HUDEP-2 (cell line): ENCODE data around the gene KIFC3.
A peak's percentile ranks its signal among the peaks of the same experiment; 100 is the strongest.
"Not testable (repeated sequence)": the region's sequence is repeated elsewhere in the genome, so short reads cannot be mapped to it uniquely, and the experiment has no call there.

ENCODE experiments used
- DNase-seq, 76 experiments: peaks; one replicate each; lab custom pipeline; 2025; ENCODE audit not compliant: unreplicated experiment in 76 of 76; lab: John Stamatoyannopoulos, UW

KIFC3 gene

GRCh38 chr16:57791195-57791892 lies 10.9 kb downstream of the KIFC3 start:
- DNase-seq: no peak

DNA sequence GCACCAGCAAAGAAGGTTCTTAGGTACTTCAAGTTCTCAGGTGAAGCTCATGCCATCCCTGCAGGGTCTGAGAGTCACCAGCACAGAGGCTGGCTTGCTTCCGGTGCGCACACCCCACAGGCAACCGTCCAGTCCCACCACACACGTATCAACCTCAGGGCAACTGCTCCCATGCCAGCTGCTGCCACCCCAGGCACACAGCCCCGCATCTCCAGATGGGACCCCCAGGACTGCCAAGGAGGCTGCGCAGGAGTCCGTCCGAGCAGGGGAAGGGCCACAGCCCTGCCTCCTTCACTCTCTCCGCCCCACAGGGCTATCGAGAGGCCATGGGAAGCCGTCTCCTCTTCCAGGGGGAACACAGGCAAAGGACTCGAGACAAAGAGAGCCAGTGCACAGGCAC lies 13.3 kb downstream of the KIFC3 start:
- DNase-seq: no peak

DNA sequence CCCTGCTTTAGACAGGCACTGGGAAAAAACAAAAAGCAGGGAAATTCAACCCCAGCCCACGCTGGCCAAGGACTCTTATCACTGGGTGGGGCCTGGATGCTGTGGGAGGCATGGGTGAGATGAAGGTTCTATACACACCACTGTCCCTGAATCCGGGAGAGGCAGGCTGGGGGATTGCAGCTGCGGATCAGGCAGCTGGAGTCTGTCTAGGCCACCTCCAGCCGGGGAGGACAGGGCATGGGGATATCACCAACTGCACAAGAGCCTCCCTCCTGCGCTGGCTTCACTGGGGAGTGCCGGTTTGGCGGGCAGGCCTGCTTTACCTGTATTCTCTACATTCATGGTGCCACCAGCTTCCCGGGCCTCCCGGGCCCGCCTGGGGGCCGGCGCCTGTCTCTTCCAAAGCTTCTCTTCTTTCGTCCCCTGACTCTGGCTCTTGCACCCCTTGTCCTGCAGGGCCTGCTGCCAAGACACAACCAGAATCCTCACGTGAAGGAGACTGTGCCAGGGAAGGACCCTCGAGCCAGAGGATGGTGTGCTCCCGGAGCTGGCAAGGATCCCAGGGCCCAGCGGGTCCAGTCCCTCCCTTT lies 13.9 kb downstream of the KIFC3 start:
- no peak for DNase-seq

DNA sequence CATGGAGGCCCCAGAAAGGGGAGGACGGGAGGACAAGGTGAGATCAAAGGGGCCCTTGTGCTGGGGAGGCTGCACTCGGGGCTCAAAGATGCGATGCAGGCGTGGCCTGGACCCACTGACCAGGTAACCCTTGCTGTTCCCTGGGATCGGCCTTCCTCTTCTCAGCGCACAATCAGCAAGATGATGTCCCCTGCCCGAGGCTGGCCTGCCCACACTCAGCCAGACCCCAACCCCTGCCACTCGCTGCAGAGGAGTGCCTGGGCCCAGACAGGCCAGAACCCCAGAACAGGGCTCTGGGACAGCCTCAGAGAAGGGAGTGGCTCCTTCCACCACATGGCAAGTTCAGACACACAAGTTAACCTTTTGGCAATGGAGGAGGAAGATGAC lies 14.8 kb downstream of the KIFC3 start:
- no peak for DNase-seq

DNA sequence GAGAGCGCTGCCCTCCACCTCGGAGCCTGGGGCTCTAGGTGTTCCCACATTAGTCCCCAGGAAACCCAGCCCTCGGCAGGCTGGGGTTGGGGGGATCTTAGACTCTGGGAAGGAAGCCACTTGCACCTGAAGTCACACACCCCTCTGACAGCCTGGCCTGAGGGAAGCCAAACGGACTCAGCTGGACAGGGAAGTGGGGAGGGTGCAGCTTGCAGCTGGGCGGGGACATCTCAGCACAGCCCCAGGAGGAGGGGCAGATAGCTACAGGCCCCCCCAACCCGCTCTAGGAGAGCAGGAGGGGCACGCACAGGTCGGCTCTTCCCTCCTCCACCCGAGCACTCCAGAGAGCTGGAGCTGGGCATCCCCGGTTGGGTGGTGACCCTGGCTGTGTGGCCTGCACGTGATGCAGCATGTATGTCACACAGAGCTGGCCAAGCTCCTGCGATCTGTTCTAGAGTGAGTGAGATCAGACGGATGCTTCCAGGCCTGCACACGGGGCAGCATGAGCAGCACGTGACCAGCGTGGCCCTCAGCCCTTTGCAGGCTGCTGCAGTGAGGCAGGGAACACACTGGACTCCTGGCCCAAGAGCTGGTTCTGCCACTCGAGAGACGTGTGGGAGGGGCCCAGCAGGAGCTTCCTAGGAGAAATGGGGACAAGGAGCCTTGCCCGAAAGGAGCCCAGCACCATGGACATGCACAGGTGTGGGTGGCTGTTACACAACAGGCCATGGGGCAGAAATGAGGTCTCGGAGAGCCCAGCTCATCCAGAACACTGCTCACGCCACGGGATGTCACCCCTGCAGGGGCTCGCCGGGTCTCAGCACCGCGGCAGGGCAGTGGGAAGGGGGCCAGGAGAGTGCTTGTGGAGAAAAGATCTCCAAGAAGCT lies 15.4 kb downstream of the KIFC3 start:
- no peak for DNase-seq

DNA sequence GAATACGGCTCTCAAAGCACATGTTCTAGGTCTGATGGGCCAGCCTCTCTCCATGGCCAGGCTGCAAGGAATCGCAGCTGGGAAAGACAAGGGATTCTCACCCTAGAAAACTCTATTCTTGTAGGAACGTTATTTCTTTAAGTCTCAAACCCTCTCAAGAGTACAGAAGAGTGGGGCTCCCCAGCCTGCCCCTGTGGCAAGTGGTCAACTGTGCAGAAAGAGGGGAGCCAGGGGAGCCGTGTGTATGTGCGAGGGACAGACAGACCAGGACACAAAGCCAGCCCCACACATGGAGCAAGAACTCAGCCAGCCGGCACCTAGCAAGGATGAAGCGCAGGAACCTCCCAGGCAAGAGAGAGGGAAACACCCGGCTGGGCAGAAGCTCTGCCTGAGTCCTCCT lies 16.4 kb downstream of the KIFC3 start:
- DNase-seq: no peak

DNA sequence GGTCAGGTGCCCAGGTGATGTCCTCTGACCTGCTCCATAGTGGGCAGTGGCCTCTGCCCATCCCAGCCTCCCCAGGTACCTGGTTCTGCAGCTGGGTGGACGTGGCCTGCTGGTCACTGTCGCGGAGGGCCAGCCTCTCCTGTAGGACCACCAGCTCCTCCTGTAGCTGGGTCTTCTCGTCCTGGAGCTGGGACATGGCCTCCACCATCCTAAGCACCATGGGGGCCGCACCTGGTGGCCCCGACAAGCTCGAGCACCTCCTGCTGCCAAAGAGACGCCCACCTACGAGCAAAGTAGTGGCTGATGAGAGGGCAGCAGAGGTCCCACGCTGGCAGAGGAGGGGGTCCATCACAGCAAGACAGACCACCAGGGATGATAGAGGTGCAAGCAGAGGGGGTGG lies 16.9 kb downstream of the KIFC3 start:
- DNase-seq: no peak

- DNase-seq: no peak
Measured at GRCh38 chr16:57784334-57784733, 18.0 kb downstream of the KIFC3 start.

DNA sequence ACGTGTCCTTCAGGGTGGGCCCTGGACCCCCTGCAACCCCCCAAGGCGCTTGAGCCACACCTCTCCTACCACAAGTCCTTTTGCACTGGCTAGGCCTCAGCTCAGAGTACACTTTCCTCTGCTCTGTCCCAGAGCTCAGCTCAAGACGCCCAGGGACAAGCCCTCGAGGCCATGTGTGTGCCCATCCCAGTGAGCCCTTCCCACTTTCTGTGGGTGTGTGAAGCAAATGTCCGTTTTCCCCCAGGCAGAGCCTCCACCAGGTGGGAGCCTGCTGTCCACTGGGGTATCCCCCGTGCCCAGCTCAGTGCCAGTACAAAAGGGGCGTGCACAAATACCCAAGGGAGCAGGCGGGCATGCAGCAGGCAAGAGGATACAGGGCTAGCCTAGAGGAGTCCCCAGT lies 18.4 kb downstream of the KIFC3 start:
- no peak for DNase-seq

DNA sequence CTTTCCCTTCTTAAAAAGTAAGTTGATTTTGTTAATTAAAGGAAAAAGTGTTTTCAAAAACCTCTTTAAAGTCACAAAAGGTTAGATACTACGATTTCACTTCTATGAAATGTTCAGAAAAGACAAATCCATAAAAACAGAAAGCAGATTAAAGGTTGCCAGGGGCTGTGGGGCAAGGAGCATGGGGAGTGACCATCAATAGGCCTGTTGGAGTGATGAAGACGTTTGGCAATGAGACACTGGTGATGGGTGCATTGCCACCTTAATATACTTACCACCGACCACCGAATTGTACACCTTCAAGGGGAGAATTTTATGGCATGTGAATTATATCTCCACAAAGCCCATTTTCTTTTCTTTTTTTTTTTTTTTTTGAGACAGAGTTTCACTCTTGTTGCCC lies 19.2 kb downstream of the KIFC3 start:
- DNase-seq: no peak

DNA sequence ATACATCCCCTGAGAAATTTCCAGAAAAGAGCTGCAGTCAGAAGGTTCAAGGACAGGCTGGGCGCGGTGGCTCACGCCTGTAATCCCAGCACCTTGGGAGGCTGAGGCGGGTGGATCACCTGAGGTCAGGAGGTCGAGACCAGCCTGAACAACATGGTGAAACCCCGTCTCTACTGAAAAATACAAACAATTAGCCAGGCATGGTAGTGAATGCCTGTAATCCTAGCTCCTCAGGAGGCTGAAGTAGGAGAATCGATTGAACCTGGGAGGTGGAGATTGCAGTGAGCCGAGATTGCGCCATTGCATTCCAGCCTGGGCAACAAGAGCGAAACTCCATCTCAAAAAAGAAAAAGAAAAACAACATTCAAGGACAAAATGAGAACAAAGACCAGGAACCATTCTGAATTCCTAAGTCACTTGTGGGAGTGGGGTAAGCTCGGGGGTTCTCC lies 19.7 kb downstream of the KIFC3 start:
- not testable (repeated sequence) for DNase-seq

DNA sequence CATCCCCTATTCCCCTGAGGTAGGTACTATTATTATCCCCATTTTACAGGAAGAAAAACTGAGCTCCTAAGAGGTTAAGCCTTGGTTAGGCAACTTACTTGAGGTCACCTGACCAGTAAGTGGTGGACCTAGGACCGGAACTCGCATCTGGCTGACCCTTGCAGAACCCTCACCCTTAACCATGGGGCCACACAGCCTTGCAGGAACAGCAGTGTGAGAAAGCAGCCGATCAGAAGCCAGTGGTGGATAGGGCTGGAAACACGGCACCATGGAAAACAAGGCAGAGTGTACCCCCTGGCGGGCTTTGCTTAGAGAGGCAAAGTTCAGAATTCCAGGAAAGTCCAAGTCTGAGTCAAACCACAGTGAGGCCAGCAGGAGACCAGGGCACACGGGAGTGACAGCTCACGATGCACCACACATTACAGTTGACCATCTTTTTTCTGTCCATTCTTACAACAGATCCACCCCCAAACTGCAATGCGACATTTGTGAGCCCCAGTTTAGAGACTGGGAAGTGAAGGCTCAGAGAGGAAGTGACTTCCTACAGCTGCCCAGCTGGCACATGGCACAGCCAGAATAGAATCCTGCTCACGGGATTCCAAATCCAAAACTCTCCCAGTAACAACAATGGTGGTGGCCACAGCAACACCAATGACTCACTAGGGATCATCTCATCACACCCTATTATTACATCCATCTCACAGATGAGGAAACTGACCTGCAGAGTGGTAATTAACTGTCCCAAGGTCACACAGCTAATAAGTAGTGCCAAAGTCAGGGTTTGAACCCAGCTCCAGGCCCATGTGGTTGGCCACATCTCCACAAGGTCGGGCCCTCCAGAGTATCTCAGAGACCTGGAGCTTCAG lies 20.3 kb downstream of the KIFC3 start:
- no peak for DNase-seq

DNA sequence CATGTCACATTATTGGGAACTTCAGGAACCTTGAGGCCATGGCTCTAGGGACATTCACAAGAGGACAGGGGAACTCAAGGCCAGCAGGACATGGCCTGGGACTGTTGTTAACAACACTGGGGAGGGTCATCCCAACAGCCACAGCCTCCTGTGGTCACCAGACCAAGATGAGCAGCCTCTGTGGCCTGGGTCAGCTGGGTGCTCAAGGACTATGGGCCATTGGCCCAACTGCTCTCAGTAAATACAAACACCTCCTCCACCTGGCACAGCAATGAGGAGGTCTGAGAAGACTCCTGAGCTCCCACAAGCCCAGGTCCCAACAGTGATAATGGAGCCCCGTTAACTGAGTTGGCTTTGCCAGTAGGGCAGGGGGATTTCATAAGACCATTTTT lies 20.9 kb downstream of the KIFC3 start:
- DNase-seq: no peak

GRCh38 chr16:57779836-57780235 lies 22.5 kb downstream of the KIFC3 start:
- peak in 13 of 76 experiments; percentile 6 to 43 (median 22) for DNase-seq

DNA sequence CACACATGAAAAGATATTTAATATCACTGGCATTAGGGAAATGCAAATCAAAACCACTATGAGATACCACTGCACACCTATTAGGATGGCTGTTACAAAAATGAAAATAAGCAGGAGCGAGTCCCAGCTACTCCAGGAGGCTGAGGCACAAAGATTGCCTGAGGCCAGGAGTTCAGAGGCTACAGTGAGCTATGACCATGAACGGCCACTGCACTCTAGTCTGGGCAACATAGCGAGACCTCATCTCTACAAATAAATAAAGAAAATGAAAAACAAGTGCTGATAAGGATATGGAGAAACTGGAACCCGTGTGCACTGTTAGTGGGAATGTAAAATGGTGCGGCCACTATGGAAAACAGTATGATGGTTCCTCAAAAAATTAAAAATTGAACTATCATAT lies 23.6 kb downstream of the KIFC3 start:
- no peak for DNase-seq

DNA sequence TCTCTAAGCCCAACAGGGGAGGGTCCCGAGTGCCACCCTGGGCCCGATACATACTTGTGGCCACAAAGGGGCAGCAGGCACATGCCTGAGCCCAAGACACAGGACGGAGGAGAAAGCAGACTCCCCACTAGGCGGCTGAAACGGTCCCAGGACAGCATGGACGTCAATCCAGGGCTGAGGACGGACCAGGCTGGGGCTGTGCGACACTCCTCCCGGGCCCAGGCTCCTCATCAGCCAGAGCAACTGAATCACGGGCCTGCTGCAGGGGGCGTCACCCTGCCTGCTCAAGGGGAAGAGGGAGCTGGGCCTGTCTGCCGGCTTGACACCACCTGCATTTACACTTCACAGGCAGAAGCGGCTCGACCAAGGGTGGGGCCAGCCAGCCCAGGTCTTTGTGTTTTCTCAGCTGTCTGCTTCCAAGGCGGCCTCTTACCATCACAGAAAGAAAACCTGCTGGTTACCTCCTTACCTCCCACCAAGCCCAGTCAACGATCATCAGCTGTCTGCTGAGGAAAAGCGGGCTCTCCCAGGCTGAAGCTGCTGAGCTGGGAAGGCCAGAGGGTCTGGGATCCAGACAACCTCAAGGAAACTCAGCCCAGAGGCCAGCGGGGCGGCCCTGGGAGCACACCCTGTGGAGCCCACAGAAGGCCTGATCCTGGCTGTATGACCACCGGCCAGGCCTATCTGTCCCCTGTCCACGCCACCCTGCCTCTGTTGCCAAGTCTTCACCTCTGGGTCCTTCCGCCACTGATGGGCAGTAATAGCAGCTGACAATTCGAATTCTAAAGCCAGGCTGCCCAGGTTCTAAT lies 26.4 kb downstream of the KIFC3 start:
- peak in 3 of 76 experiments; percentile 10 to 17 (median 11) for DNase-seq

DNA sequence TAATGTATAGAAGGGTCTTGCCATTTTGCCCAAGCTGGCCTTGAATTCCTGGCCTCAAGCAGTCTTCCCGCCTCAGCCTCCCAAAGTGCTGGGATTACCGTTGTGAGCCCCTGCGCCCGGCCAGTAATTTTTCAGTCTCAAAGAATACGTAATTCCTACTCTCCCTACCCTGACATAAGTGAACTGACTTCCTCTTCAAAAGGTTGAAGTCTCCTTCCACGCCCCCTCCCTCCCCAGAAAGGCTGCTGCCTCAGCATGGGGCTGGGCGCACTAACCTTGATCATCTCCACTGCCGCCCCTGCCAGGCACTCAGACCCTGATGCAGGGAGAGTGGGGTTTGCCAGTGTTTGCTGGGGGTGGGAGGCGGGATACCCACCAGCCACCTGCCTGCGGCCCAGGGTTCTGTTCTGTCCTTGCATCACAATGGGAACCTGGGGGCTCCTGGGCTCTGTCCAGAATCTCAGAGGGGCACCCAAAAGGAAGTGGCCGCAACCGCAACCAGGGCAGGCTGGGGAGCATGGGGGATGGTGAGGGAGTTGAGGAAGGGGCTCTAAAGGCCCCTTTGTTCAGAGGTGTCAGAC lies 27.5 kb downstream of the KIFC3 start:
- DNase-seq: no peak

DNA sequence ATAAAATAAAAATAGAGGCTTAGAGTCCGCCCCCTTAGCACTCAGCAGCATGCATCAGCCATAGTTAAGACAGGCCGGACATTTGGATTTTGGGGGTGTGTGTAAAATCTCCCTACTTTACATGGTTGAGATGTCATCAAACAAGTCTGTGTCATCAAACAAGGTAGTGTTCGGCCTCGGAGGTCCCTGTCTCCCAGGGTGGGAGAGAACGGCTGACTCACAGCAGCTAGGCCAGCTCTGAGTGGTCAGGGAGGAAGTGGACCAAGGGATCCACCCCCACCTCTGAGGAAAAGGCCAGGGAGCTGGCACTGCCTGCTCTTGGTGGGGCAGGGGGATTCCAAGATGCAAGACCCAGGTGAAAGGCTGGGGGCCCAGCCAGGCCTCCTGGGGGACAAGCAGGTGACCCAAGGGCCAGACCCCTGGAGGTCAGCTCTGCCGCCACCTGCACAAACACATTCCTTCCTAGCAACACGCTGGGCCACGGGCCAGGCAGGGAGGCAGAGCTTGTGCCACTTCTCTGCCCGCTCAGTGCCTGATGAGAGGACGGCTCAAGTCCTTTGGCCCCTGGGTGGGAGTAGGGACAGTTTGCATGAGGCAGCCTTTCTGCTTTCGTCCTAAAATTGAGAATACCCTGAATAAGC lies 28.5 kb downstream of the KIFC3 start:
- no peak for DNase-seq

DNA sequence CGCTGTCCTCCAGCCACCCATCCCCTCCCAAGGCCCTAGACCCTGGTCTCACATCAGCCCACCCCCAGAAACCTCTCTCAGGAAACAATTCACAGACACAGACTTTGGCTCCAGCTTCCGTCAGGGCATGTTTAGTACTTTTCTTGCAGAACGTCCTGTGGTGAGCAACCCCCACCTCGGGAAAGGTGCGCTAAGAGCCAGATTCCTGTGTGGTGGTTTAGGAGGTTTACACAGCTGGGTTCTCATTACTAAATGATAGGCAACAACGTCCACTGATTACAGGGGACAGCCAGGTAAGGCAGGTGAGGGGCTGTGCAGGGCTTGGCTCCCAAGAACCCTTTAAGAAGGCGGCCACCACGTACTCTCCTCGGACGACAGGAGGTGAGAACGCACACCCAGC lies 29.3 kb downstream of the KIFC3 start:
- no peak for DNase-seq
